Hematopoietic multipotent progenitor cell treated with erythropoietin and hydrocortisone succinate and interleukin-3 and kit ligand, for 4 days (in vitro differentiated cells): ENCODE measurements around the gene TSHZ2.
"Not testable (repeated sequence)": the region's sequence is repeated elsewhere in the genome, so short reads cannot be mapped to it uniquely, and the experiment has no call there.

Experiments used
- DNase-seq: peaks from one replicate; pipeline ENCODE4 v3.0.0-alpha.2; 2015

The TSHZ2 gene

GRCh38 chr20:53365539-53366075, 393.4 kb downstream of the TSHZ2 start:
- no peak for DNase-seq

- not testable (repeated sequence) for DNase-seq
Observed at GRCh38 chr20:53366928-53367327, 394.8 kb downstream of the TSHZ2 start.

GRCh38 chr20:53369871-53370270, 397.7 kb downstream of the TSHZ2 start:
- DNase-seq: no peak

- DNase-seq: peak; percentile 33
Observed at GRCh38 chr20:53370345-53370961, 398.3 kb downstream of the TSHZ2 start.

- no peak for DNase-seq
Observed at GRCh38 chr20:53371216-53371615, 399.1 kb downstream of the TSHZ2 start.

- no peak for DNase-seq
Observed at GRCh38 chr20:53376021-53376420, 403.9 kb downstream of the TSHZ2 start.

- no peak for DNase-seq
Observed at GRCh38 chr20:53379014-53379832, 407.1 kb downstream of the TSHZ2 start.

- DNase-seq: no peak
Observed at GRCh38 chr20:53379833-53380120, 407.6 kb downstream of the TSHZ2 start.

- DNase-seq: no peak
Observed at GRCh38 chr20:53381568-53382262, 409.6 kb downstream of the TSHZ2 start.

GRCh38 chr20:53382263-53382844, 410.2 kb downstream of the TSHZ2 start:
- no peak for DNase-seq

- DNase-seq: no peak
Observed at GRCh38 chr20:53383916-53384315, 411.8 kb downstream of the TSHZ2 start.

GRCh38 chr20:53384392-53384791, 412.2 kb downstream of the TSHZ2 start:
- no peak for DNase-seq

- no peak for DNase-seq
Observed at GRCh38 chr20:53385941-53386767, 414.0 kb downstream of the TSHZ2 start.

- DNase-seq: no peak
Observed at GRCh38 chr20:53387983-53388675, 416.0 kb downstream of the TSHZ2 start.

GRCh38 chr20:53389516-53390300, 417.6 kb downstream of the TSHZ2 start:
- no peak for DNase-seq

- DNase-seq: no peak
Observed at GRCh38 chr20:53390770-53391169, 418.6 kb downstream of the TSHZ2 start.

- DNase-seq: no peak
Observed at GRCh38 chr20:53394433-53394832, 422.3 kb downstream of the TSHZ2 start.

GRCh38 chr20:53395188-53395923, 423.2 kb downstream of the TSHZ2 start:
- no peak for DNase-seq

- DNase-seq: no peak
Observed at GRCh38 chr20:53399083-53399482, 426.9 kb downstream of the TSHZ2 start.
